SKM-1 treated with dmso at 0.1 percent for 144 hours (cell line): ENCODE measurements around the gene BMP8B.

Source experiments
- DNase-seq: peaks from one replicate; lab custom pipeline; 2025; ENCODE audit not compliant: unreplicated experiment; lab: John Stamatoyannopoulos, UW

The BMP8B gene

DNA sequence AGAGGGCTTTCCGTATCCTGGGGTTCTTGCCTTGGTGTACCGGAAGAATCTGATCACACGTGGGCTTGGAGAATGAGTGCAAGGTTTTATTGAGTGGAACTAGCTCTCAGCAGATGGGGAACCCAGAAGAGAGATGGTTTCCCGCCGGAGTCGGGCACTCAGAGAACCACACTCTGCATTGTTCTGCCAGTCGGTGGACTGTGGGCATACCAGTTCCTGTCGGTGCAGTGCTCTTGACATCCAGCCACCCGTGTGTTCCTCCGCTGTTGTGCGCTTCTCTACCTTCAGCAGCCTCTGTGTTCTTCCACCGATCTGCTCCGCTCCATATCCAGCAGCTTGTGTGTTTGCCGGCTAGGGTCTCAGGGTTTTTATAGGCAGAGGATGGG, 60.7 kb downstream of the BMP8B start:
- no peak for DNase-seq

DNA sequence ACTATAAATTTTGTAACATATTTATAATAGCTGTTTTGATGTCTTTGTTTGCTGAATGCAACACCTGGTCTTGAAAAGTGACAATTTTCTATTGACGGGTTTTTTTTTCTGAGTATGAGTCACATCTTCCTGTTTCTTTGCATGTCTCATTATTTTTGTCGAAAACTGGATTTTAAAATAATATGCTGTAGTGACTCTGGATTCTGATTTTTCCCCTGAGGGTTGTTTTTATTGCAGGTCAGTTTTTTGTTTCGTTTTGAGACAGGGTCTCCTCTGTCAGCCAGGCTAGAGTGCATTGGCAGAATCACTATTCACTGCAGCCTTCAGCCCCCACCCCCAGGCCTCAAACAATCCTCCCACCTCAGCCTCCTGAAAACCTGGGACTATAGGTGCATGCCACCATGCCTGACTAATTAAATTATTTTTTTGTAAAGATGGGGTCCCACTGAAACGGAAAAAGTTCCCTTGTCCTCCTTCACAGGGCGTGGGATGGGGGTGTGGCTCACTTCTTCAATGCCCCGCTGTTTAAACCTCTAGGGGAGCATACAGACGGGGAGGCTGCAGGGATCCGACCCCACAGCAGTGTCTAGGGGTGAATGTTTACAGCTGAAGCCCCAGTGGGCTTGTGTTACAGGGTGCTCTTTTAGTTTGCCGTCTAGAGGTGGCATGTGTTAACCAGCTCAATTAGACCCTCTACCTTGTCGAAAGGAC, 61.3 kb downstream of the BMP8B start:
- no peak for DNase-seq

DNA sequence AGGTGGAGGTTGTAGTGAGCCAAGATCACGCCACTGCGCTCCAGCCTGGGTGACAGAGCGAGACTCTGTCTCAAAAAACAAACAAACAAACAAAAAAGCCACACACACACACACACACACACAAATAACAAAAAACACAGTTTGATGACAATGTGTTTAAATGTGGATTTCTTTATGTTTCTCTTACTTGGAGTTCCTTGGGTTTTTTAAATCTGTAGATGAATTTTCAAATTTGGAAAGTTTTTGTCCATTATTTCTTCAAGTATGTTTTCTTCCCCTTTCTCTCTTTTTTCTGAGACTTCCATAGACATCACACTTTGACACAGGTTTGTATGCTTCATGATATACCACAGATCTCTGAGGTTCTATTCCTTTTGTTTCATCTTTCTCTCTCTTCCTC, 62.1 kb downstream of the BMP8B start:
- DNase-seq, result no peak

DNA sequence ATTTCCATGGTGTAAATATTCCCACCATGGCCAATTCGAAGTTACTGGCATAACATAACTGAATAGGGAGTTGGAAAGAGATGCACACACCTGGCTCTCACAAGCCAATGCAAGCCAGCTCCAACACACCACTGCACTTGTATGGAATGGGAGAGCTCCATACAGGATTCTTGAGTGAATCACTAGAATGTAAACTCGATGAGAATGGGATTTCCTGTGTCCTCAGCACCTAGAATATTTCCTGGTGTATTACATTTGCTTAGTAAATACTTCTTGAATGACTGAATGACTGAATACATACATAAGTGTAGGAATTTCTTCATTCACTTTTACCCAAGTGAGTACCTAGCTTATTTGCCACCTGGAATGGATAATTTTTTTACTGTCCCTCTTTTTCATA, 66.2 kb downstream of the BMP8B start:
- DNase-seq, result no peak

DNA sequence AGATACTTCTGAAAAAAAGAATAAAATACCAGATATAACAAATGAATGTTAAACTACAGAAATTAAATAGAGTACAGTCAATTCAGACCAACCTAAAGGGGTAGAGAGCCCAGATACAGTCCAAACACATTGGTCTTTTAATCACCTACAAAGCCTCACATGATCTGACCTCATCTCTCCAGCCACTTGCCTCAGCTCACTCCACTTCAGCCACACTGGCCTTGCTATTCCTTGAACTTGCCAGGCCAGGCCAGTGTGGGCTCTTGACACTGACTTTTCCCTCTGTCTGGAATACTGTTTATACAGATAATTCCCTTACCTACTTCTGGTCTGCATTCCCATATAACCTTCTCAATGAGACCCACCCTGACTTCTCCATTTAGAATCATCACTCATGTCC, 67.0 kb downstream of the BMP8B start:
- DNase-seq, result no peak

DNA sequence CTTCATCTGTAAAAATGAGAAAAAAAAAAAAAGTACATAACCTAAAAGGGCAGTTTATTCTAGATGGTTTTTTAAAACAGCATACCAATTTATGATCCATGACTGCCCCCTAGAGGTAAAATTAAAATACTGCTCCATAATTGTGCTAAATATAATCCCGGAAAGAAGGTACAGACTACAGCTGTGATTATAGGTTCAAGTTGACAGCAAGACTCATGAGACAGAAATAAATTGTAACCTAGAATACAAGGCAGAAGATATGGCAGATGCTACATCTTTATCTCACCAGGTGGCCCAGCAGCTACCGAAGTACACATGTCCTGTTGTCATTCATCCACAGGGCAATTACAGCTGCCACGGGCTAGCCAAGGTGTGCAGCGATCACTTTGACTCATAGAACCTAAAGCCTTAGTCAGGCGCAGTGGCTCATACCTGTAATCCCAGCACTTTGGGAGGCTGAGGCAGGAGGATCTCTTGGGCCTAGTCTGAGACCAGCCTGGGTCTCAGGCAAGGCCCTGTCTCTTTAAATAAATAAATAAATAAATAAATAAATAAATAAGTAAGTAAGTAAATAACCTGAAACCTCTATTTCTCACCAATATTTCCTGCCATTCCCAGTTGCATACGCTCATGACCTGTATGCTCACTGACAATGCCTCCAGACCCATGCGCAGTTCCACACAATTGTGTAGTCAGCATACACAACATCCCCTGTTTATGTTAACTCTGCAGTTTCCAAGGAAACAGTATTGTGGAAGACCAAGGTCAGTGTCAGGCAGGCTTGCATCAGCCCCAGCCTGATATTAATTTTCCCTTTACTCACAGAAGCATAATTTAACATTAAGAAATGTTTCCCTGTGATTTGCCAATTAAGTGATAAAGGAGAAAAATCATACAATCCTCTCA, 68.3 kb downstream of the BMP8B start:
- DNase-seq, result peak; percentile 67

DNA sequence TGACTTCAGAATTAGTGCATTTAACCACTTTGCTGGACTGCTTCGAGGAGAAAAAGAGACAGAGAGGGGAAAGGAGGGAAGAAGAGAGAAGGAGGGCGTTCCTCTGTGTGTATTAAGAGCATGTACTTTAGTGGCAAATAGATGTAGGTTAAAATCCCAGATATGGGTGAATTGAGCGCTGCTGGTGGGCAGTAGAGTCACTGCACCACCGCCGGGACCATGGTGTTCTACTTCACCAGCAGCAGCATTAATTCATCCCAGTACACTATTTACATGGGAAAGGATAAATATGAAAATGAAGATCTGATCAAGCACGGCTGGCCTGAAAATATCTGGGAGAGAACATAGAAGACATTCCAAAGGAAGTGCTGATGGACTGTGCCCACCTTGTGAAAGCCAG, 70.9 kb downstream of the BMP8B start:
- no peak for DNase-seq

DNA sequence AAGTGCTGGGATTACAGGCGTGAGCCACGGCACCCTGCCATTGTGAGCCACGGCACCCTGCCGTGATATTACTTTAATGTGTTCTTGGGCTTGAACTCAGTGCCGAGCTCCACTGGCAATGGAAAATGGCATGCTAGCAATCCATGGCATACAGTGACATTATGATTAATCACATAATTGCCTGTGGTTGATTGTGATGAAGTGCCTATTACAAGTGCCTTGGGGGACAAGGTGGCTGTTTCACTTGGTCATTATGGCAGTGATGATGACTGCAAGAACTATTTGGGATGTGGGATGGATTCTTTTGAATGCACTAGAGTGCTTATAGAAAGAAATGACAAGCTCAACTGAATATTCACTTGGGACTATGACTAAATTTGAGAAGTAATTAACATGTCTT, 75.1 kb downstream of the BMP8B start:
- no peak for DNase-seq

DNA sequence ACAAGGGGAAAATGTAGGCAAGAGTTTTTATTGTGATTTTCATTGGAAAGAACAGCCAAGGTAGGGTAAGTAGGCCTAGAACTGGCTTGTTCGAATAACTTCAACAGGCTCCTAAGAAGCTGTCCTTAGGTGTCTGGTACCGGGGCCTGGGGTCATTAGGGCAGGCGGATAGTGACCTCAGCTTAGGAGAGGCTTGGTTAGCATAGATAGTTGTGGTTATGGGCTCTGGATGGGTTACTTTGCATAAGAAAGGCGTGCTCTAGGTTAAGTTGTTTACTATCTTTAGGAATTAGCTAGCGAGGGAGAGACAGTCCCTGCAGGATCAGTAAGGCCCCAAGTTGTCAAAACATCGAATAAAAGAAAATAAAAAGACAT, 76.7 kb downstream of the BMP8B start:
- no peak for DNase-seq

DNA sequence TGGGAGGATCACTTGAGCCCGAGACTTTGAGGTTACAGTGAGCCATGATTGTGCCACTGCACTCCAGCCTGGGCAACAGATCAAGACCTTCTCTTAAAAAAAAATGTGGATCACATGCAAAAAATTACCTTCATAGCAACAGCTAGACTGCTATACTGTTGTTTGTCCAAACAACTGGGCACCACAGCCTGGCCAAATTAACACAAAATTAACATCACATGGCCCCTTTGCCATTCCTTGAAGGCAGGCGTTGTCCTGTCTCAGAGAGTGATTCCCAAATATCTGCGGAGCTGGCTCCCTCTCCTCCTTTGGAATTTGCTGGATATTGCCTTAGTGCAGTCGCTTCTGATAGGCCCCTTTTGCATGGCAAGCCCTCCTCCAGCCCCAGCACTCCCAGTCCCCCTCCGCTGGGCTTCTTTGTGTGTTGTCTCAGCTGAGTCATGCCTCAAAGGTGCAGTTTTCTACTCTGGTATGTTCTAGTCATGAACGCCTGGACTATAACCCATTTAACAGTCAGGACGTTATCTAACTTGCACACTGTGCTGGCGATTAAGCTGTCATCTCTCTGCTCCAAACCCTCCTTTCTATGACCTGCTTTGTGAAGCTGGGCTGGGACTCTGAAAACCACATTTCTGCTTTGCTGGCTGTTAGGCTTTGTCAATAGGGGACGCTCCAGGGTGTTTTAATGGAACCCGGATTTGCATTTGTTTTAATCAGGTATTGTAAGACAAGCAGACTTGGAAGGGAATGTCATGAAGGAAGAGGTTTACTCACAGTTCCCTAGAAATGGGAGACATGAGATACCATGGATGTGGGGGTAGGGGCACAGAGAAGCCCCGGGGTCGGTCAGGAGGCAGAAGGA, 77.3 kb downstream of the BMP8B start:
- no peak for DNase-seq

DNA sequence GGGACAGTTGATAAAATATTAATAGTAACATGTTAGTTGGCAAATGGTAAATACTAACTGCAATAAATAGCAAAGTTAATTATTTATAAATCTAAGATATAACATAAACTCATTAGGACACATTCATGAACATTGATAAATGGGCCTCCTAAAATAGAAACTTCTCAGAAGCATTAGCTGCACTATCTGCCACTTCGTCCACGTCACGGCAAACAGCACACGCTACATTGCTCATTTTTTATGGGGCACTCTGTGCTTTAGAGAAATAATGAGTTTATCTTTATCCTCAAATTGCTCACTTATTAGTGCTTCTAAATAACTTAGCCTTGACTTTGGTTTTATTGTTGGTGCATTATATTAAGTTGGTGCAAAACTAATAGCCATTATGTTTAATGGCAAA, 81.2 kb downstream of the BMP8B start:
- DNase-seq, result no peak
